Duodenal mucosa (tissue), 2 donors: ENCODE data around the gene CAPN10.

Source experiments
- H3K27ac ChIP-seq: one replicate; pipeline ENCODE4 v1.7.0; 2013; ENCODE audit warnings: low read depth, low read length
- H3K27me3 ChIP-seq, 2 donors: one replicate each; pipeline ENCODE4 v1.7.0; 2013; ENCODE audit warnings: low read length in 2 of 2, control low read depth in 1 of 2; ENCODE audit not compliant: insufficient read depth in 2 of 2, control insufficient read depth in 1 of 2
- H3K36me3 ChIP-seq, 2 donors: one replicate each; pipeline ENCODE4 v1.7.0; 2013; ENCODE audit warnings: low read length in 2 of 2, control low read depth in 1 of 2; ENCODE audit not compliant: insufficient read depth in 2 of 2, control insufficient read depth in 1 of 2
- H3K4me1 ChIP-seq, 2 donors: one replicate each; pipeline ENCODE4 v1.7.0; 2013; ENCODE audit warnings: low read length in 2 of 2, control low read depth in 1 of 2; ENCODE audit not compliant: insufficient read depth in 2 of 2, control insufficient read depth in 1 of 2
- H3K4me3 ChIP-seq, 2 donors: one replicate each; pipeline ENCODE4 v1.7.0; 2013; ENCODE audit warnings: low read length in 2 of 2, low read depth in 1 of 2
- H3K9ac ChIP-seq, 2 donors: one replicate each; pipeline ENCODE4 v1.7.0; 2013; ENCODE audit warnings: low read length in 2 of 2, low read depth in 1 of 2
- H3K9me3 ChIP-seq, 2 donors: one replicate each; pipeline ENCODE4 v1.7.0; 2013; ENCODE audit warnings: low read length in 2 of 2, control low read depth in 1 of 2; ENCODE audit not compliant: control insufficient read depth in 1 of 2

Gene CAPN10

GRCh38 chr2:240563951-240564560 is 22.5 kb upstream of the CAPN10 start:
- Histone ChIP-seq H3K4me3 (no peak overlapping the region), H3K36me3 (no peaks in the 10 kb centered on the region), H3K27me3 (no peaks in the 10 kb centered on the region), H3K4me1 (peaks cover 59 to 62% of the 10 kb centered on the region in 2 donors), H3K9me3 (no peaks in the 10 kb centered on the region), H3K27ac (no peak overlapping the region), H3K9ac (no peak overlapping the region)

GRCh38 chr2:240564561-240565332 is 21.8 kb upstream of the CAPN10 start:
- H3K27ac ChIP-seq: peak overlapping the region; percentile 98
- no peaks in the 10 kb centered on the region for H3K27me3 ChIP-seq
- H3K9me3 ChIP-seq: no peaks in the 10 kb centered on the region
- peaks cover 58 to 62% of the 10 kb centered on the region in 2 donors for H3K4me1 ChIP-seq
- peak overlapping the region; percentile 65 to 73 for H3K4me3 ChIP-seq
- peak overlapping the region; percentile 88 to 97 for H3K9ac ChIP-seq
- H3K36me3 ChIP-seq: no peaks in the 10 kb centered on the region

GRCh38 chr2:240565333-240566202 is 21.0 kb upstream of the CAPN10 start:
- H3K27me3 ChIP-seq: no peaks in the 10 kb centered on the region
- peak overlapping the region; percentile 98 for H3K27ac ChIP-seq
- no peaks in the 10 kb centered on the region for H3K9me3 ChIP-seq
- peaks cover 64 to 67% of the 10 kb centered on the region in 2 donors for H3K4me1 ChIP-seq
- no peaks in the 10 kb centered on the region for H3K36me3 ChIP-seq
- H3K9ac ChIP-seq: peak overlapping the region; percentile 88 to 97
- peak overlapping the region; percentile 65 to 73 for H3K4me3 ChIP-seq

GRCh38 chr2:240566203-240567136 is 20.1 kb upstream of the CAPN10 start:
- H3K4me1 ChIP-seq: peaks cover 64 to 71% of the 10 kb centered on the region in 2 donors
- peak overlapping the region; percentile 98 for H3K27ac ChIP-seq
- H3K36me3 ChIP-seq: no peaks in the 10 kb centered on the region
- peak overlapping the region; percentile 88 to 97 for H3K9ac ChIP-seq
- H3K27me3 ChIP-seq: no peaks in the 10 kb centered on the region
- peak overlapping the region; percentile 74 to 80 for H3K4me3 ChIP-seq
- H3K9me3 ChIP-seq: no peaks in the 10 kb centered on the region

- peak overlapping the region; percentile 74 to 80 for H3K4me3 ChIP-seq
- peak overlapping the region; percentile 92 for H3K27ac ChIP-seq
- peak overlapping the region; percentile 66 to 87 for H3K9ac ChIP-seq
- H3K36me3 ChIP-seq: peaks cover 0 to 5% of the 10 kb centered on the region in 2 donors
- H3K9me3 ChIP-seq: no peaks in the 10 kb centered on the region
- H3K27me3 ChIP-seq: no peaks in the 10 kb centered on the region
- peaks cover 56 to 64% of the 10 kb centered on the region in 2 donors for H3K4me1 ChIP-seq
Observed at GRCh38 chr2:240567137-240567871, 19.2 kb upstream of the CAPN10 start.

GRCh38 chr2:240567872-240568677 is 18.5 kb upstream of the CAPN10 start, which contains the start of gene RNPEPL1:
Gene RNPEPL1, plus strand, starts transcription at chr2:240568484. Its CDS starts 103 bp downstream, at chr2:240568587.
- H3K9ac ChIP-seq: peak within 1 kb of the TSS; percentile 66 to 87
- H3K36me3 ChIP-seq: peaks cover 0 to 11% of the 10 kb centered on the region in 2 donors
- H3K27me3 ChIP-seq: no peaks in the 10 kb centered on the region
- peak within 1 kb of the TSS; percentile 92 for H3K27ac ChIP-seq
- H3K4me1 ChIP-seq: peaks cover 54 to 61% of the 10 kb centered on the region in 2 donors
- peak within 1 kb of the TSS; percentile 87 to 94 for H3K4me3 ChIP-seq
- no peaks in the 10 kb centered on the region for H3K9me3 ChIP-seq

GRCh38 chr2:240568678-240569522 is 17.6 kb upstream of the CAPN10 start:
- peak overlapping the region; percentile 50 for H3K27ac ChIP-seq
- H3K9me3 ChIP-seq: no peaks in the 10 kb centered on the region
- H3K27me3 ChIP-seq: no peaks in the 10 kb centered on the region
- peaks cover 0 to 19% of the 10 kb centered on the region in 2 donors for H3K36me3 ChIP-seq
- H3K4me3 ChIP-seq: peak overlapping the region; percentile 87 to 94
- peak overlapping the region; percentile 63 to 85 for H3K9ac ChIP-seq
- H3K4me1 ChIP-seq: peaks cover 54 to 58% of the 10 kb centered on the region in 2 donors

GRCh38 chr2:240569523-240569997 is 17.0 kb upstream of the CAPN10 start:
- peak overlapping the region; percentile 63 to 85 for H3K9ac ChIP-seq
- H3K27ac ChIP-seq: no peak overlapping the region
- peak overlapping the region; percentile 87 to 94 for H3K4me3 ChIP-seq
- no peaks in the 10 kb centered on the region for H3K9me3 ChIP-seq
- H3K27me3 ChIP-seq: no peaks in the 10 kb centered on the region
- H3K4me1 ChIP-seq: peaks cover 48 to 52% of the 10 kb centered on the region in 2 donors
- H3K36me3 ChIP-seq: peaks cover 4 to 25% of the 10 kb centered on the region in 2 donors
